Measurements from ENCODE around the gene DPM1. TPM values are rescaled to one million over a fixed set of nuclear protein-coding genes. Genes with fewer than 3 reads are reported as not detected.
A peak's percentile ranks its signal among the peaks of the same experiment; 100 is the strongest.

The DPM1 gene
- total RNA-seq, 6 experiments from 2014 or later = 51.8 to 59.9 (median 57.4) TPM

DNA sequence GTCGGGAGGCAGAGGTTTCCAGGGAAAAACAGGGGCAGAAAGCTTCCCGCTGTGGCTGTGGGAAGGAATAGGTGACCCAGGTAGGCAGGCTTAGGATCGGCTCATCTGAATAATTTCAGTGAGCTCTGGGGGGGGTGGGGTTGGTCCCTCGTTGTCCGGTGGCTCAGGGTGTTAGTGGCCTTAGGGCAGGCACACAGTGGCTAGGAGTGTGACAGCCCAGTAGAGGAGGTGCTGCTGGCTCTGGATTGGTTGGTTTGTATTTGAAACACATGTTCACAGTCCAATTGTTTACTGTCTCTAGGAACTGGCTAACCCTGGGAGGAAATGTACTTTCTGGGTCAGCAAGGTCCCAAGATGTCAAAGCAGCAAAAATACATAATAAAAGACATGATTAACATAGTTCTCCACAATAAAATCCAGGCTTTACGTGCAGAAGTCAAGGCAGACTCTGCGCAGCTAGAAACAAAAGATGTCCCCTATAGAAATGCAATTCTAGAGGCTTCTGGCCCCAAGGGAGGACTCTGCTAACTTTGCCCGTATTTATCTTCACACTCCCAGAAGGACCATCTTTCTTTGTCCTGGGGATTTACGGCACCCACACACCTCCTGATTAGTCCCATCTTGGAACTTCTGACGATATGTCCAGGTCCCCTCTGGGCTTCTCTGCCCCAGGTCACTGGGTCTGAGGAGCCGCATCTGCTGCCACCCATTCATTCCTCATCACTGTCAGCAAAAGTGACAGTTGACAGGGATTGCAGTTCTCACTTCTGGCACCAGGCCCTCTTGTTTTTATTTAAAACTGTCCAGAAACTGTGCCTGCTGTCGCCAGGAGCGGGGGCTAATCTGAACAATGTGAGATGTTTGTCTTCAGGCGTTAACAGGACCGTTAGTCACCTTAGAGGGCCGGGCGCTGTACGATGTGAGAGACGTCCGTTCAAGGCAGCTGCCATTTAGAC is 19.0 kb upstream of the DPM1 start:
- Mint-ChIP-seq H3K4me3 (no peak overlapping the region), H3K27me3 (ENCODE audit: insufficient read depth) (peaks cover 5% of the 10 kb centered on the region), H3K36me3 (ENCODE audit: low read depth) (peaks cover 5% of the 10 kb centered on the region; the same call in 1 of the 2 replicates), H3K9me3 (no peaks in the 10 kb centered on the region), H3K27ac (no peak overlapping the region), H3K4me1 (ENCODE audit: low read depth) (peaks cover 44% of the 10 kb centered on the region)
- TF ChIP-seq, protein P1, sequence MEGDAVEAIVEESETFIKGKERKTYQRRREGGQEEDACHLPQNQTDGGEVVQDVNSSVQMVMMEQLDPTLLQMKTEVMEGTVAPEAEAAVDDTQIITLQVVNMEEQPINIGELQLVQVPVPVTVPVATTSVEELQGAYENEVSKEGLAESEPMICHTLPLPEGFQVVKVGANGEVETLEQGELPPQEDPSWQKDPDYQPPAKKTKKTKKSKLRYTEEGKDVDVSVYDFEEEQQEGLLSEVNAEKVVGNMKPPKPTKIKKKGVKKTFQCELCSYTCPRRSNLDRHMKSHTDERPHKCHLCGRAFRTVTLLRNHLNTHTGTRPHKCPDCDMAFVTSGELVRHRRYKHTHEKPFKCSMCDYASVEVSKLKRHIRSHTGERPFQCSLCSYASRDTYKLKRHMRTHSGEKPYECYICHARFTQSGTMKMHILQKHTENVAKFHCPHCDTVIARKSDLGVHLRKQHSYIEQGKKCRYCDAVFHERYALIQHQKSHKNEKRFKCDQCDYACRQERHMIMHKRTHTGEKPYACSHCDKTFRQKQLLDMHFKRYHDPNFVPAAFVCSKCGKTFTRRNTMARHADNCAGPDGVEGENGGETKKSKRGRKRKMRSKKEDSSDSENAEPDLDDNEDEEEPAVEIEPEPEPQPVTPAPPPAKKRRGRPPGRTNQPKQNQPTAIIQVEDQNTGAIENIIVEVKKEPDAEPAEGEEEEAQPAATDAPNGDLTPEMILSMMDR (IDR thresholded peaks at IDR 0.05) = no peak
- DNase-seq = no peak

DNA sequence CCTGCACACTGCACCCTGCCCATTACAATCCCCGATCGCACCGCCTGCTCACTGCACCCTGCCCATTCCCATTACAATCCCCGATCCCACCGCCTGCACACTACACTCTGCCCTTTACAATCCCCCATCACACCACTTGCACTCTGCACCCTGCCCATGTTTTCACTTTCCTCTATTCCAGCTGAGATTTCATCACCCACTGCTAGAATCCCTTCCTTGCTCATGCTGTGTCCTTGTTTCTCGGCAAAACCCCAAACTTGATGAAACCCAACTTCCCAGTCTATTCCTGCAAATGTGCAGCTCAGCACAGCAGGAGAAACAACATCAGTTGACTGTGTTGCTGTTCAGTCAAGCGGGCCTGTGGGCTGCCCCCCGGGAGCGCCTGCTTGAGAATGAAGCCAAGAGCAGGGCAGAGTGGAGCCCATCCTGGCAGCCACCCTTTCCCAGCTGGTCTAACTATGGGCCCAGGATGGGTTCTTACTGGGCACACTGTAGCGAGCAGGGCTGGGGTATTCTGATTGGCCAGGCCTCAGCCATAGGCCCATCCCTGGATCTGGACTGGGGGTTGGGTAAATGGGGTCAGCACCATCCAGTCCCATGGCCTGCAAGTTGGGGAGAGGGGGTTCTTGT is 17.5 kb upstream of the DPM1 start:
- no peak for DNase-seq
- Mint-ChIP-seq H3K36me3 (ENCODE audit: low read depth) (peaks cover 5% of the 10 kb centered on the region; the same call in 1 of the 2 replicates), H3K4me1 (ENCODE audit: low read depth) (peaks cover 31% of the 10 kb centered on the region), H3K27ac (no peak overlapping the region; the same call in 1 of the 2 replicates), H3K27me3 (ENCODE audit: insufficient read depth) (peaks cover 9% of the 10 kb centered on the region), H3K4me3 (no peak overlapping the region), H3K9me3 (no peaks in the 10 kb centered on the region)
- TF ChIP-seq, protein P1 (IDR thresholded peaks at IDR 0.05) = no peak

DNA sequence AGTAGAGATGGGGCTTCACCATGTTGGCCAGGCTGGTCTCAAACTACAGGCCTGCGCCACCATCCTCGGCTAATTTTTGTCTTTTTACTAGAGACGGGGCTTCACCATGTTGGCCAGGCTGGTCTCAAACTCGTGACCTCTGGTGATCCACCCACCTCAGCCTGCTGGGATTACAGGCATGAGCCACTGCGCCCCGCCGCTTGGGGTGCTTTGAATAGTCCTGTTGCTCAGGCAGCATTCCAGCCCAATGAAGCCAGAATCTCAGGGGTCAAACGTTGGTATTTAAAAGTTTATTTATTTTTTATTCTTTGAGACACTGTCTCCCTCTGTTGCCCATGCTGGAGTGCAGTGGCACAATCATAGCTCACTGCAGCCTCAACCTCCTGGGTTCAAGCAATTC is 11.6 kb upstream of the DPM1 start:
- Mint-ChIP-seq H3K27ac (no peak overlapping the region), H3K36me3 (ENCODE audit: low read depth) (peaks cover 5% of the 10 kb centered on the region; the same call in 1 of the 2 replicates), H3K4me1 (ENCODE audit: low read depth) (peaks cover 13% of the 10 kb centered on the region; the same call in 1 of the 2 replicates), H3K9me3 (no peaks in the 10 kb centered on the region), H3K27me3 (ENCODE audit: insufficient read depth) (peaks cover 21% of the 10 kb centered on the region), H3K4me3 (no peak overlapping the region)
- DNase-seq = peak; percentile 17
- TF ChIP-seq, protein P1 (IDR thresholded peaks at IDR 0.05) = peak; percentile 16; the same call in 1 of the 2 replicates

DNA sequence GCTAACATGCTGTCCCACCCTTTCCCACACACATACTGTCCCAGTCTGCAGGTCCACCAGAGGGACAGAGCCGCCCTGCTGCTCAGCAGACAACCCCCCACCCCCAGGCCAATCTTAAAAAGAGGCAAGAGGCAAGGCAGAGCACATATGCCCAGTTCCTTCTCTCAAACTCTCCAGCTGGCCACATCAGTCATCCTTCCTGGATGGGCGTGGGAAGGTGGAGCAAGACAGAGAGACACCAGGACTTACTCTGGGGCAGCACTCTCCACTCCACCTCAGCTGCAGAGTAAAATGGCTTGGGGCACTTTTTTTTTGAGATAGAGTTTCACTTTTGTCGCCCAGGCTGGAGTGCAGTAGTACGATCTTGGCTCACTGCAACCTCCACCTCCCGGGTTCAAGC is 11.1 kb upstream of the DPM1 start:
- Mint-ChIP-seq H3K27me3 (ENCODE audit: insufficient read depth) (peaks cover 21% of the 10 kb centered on the region), H3K36me3 (ENCODE audit: low read depth) (0 out of 2 replicates have a peak, but pooled peaks cover under 1% of the 10 kb centered on the region), H3K4me3 (no peak overlapping the region), H3K27ac (no peak overlapping the region), H3K4me1 (ENCODE audit: low read depth) (peaks cover 13% of the 10 kb centered on the region; the same call in 1 of the 2 replicates), H3K9me3 (no peaks in the 10 kb centered on the region)
- TF ChIP-seq, protein P1 (IDR thresholded peaks at IDR 0.05) = no peak
- no peak for DNase-seq

DNA sequence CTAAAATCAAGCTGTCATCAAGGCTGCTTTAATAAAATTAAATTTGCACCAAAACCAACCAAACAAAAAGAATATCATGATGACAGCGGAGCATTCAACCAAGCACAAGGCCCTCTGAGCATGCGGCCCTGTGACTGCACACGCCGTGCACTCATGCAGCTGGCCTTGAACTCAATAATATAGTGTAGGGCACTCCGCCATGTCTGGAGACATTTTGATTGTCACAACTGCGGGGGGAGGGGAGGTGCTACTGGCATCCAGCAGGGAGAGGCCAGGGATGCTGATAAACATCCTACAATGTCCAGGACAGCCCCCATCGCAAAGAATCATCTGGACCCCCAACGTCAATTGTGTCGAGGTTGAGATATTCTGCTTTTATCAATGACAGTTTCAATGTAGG is 10.0 kb upstream of the DPM1 start:
- Mint-ChIP-seq H3K9me3 (no peaks in the 10 kb centered on the region), H3K4me1 (ENCODE audit: low read depth) (peaks cover 13% of the 10 kb centered on the region; the same call in 1 of the 2 replicates), H3K36me3 (ENCODE audit: low read depth) (no peaks in the 10 kb centered on the region), H3K4me3 (no peak overlapping the region), H3K27ac (no peak overlapping the region), H3K27me3 (ENCODE audit: insufficient read depth) (peaks cover 21% of the 10 kb centered on the region)
- TF ChIP-seq, protein P1 (IDR thresholded peaks at IDR 0.05) = no peak
- DNase-seq = no peak
